Measurements from ENCODE around the gene KCNQ1. TPM values are rescaled to one million over a fixed set of nuclear protein-coding genes. Genes with fewer than 3 reads are reported as not detected.

Gene KCNQ1
- total and polyA plus RNA-seq, 2 experiments from 2014 or later, result 0.45 to 0.87 TPM

GRCh38 chr11:2754008-2754407 is 309.2 kb downstream of the KCNQ1 start:
- H3K36me3 ChIP-seq (ENCODE audit: insufficient read depth), result no peaks in the 10 kb centered on the region
- no peak for DNase-seq (ENCODE audit: low spot score)
- Mint-ChIP-seq H3K27ac (no peak overlapping the region), H3K27me3 (ENCODE audit: insufficient read depth, low read depth, poor library complexity) (peaks cover 50% of the 10 kb centered on the region), H3K4me3 (no peak overlapping the region), H3K36me3 (ENCODE audit: low read depth) (peaks cover 2% of the 10 kb centered on the region; the same call in 2 of the 3 replicates), H3K4me1 (peaks cover 3% of the 10 kb centered on the region; the same call in 1 of the 3 replicates), H3K9me3 (peaks cover 18% of the 10 kb centered on the region; the same call in 2 of the 3 replicates)
- H3K4me1 ChIP-seq (ENCODE audit: insufficient read depth), result no peaks in the 10 kb centered on the region
- no peaks in the 10 kb centered on the region for H3K79me2 ChIP-seq (replicated peaks; ENCODE audit: insufficient read depth)
- no peak overlapping the region for H2AFZ ChIP-seq
- no peaks in the 10 kb centered on the region for H3K9me2 ChIP-seq (ENCODE audit: insufficient read depth)
- no peak overlapping the region for H3K4me2 ChIP-seq
- no peak for ATAC-seq
- H3K27ac ChIP-seq (ENCODE audit: low read depth), result no peak overlapping the region
- TF ChIP-seq POLR2AphosphoS5 (IDR thresholded peaks at IDR 0.05; ENCODE audit: low read depth), result no peak
- no peak for TF ChIP-seq ZNF331 (CRISPR knock-in tag; IDR thresholded peaks at IDR 0.05; ENCODE audit: low read depth)
- no peak for TF ChIP-seq EZH2phosphoT487 (IDR thresholded peaks at IDR 0.05; ENCODE audit: unreplicated experiment)
- no peak overlapping the region for H3K4me3 ChIP-seq
- peaks cover 54% of the 10 kb centered on the region for H3K27me3 ChIP-seq (ENCODE audit: insufficient read depth)
- no peaks in the 10 kb centered on the region for H4K20me1 ChIP-seq (replicated peaks; ENCODE audit: insufficient read depth)
- no peaks in the 10 kb centered on the region for H3F3A ChIP-seq (replicated peaks; ENCODE audit: low read depth)

DNA sequence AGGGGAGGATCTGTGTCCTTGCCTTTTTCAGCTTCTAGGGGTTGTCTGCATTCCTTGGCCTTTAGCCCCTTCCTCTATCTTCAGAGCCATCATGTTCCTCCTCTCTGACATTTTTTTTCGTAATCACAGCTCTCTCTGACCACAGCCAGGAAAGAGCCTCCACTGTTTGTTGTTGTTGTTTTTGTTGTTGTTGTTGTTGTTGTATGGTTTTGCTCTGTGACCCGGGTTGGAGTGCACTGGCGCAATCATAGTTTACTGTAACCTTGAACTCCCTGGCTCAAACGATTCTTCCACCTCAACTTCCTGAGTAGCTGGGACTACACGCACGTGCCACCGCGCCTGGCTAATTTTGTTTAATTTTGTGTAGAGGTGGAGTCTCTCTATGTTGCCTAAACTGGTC is 310.3 kb downstream of the KCNQ1 start:
- H4K20me1 ChIP-seq (replicated peaks; ENCODE audit: insufficient read depth), result no peaks in the 10 kb centered on the region
- DNase-seq (ENCODE audit: low spot score), result no peak
- H3K79me2 ChIP-seq (replicated peaks; ENCODE audit: insufficient read depth), result no peaks in the 10 kb centered on the region
- Mint-ChIP-seq H3K27me3 (ENCODE audit: insufficient read depth, low read depth, poor library complexity) (peaks cover 52% of the 10 kb centered on the region), H3K4me3 (no peak overlapping the region), H3K36me3 (ENCODE audit: low read depth) (peaks cover 2% of the 10 kb centered on the region; the same call in 2 of the 3 replicates), H3K27ac (no peak overlapping the region), H3K4me1 (peaks cover 3% of the 10 kb centered on the region; the same call in 1 of the 3 replicates), H3K9me3 (peaks cover 18% of the 10 kb centered on the region; the same call in 2 of the 3 replicates)
- no peaks in the 10 kb centered on the region for H3K36me3 ChIP-seq (ENCODE audit: insufficient read depth)
- no peak overlapping the region for H2AFZ ChIP-seq
- TF ChIP-seq ZNF462 (CRISPR knock-in tag; IDR thresholded peaks at IDR 0.05), result no peak
- H3K9me2 ChIP-seq (ENCODE audit: insufficient read depth), result no peaks in the 10 kb centered on the region
- no peak overlapping the region for H3K4me2 ChIP-seq
- peaks cover 57% of the 10 kb centered on the region for H3K27me3 ChIP-seq (ENCODE audit: insufficient read depth)
- no peak for ATAC-seq
- H3K4me3 ChIP-seq, result no peak overlapping the region
- H3K4me1 ChIP-seq (ENCODE audit: insufficient read depth), result no peaks in the 10 kb centered on the region
- no peaks in the 10 kb centered on the region for H3F3A ChIP-seq (replicated peaks; ENCODE audit: low read depth)
- no peak overlapping the region for H3K27ac ChIP-seq (ENCODE audit: low read depth)

All from GM23338 (cell line).